Esophagus (tissue), 2 donors: Measurements from ENCODE around the gene MRAS. TPM values are rescaled to one million over a fixed set of nuclear protein-coding genes. Genes with fewer than 3 reads are reported as not detected.
A peak's percentile ranks its signal among the peaks of the same experiment; 100 is the strongest.

Experiments used
- H3K27ac ChIP-seq, 2 donors: one replicate each; pipeline ENCODE4 v1.5.1; 2013; ENCODE audit warnings: low read depth in 2 of 2, mild to moderate bottlenecking in 2 of 2, inconsistent platforms in 1 of 2, low read length in 1 of 2, moderate library complexity in 1 of 2
- H3K27me3 ChIP-seq, 2 donors: one replicate each; pipeline ENCODE4 v1.6.1; 2013; ENCODE audit warnings: low read length in 2 of 2, control low read depth in 1 of 2, mild to moderate bottlenecking in 1 of 2; ENCODE audit not compliant: insufficient read depth in 2 of 2, control insufficient read depth in 1 of 2
- H3K36me3 ChIP-seq, 2 donors: one replicate each; pipeline ENCODE4 v1.6.1; 2013; ENCODE audit warnings: low read length in 1 of 2; ENCODE audit not compliant: control insufficient read depth in 2 of 2, insufficient read depth in 2 of 2
- H3K4me1 ChIP-seq, 2 donors: one replicate each; pipeline ENCODE4 v1.6.1; 2013; ENCODE audit warnings: low read length in 1 of 2; ENCODE audit not compliant: control insufficient read depth in 2 of 2, insufficient read depth in 2 of 2
- H3K4me3 ChIP-seq, 2 donors: one replicate each; pipeline ENCODE4 v1.5.1; 2013; ENCODE audit warnings: low read length in 2 of 2, mild to moderate bottlenecking in 2 of 2, low read depth in 1 of 2, moderate library complexity in 1 of 2
- H3K9me3 ChIP-seq, 2 donors: one replicate each; pipeline ENCODE4 v1.6.1; 2013; ENCODE audit warnings: mild to moderate bottlenecking in 2 of 2, low read depth in 1 of 2, low read length in 1 of 2, moderate library complexity in 1 of 2; ENCODE audit not compliant: control insufficient read depth in 2 of 2, insufficient read depth in 1 of 2
- WGBS, 2 donors: extraction: QIAGEN DNeasy Blood & Tissue Kit; methylation state at CpG; one replicate each; pipeline ENCODE4 v1.1.7; 2013; 5-methylcytosine and 5-hydroxymethylcytosine counted together
- polyA plus RNA-seq, 2 donors: library from polyadenylated mRNA; stranded (reverse); fragments of 200-250 nt; gene quantifications; one replicate each; pipeline ENCODE4 v1.2.3, GENCODE V29; 2013
- donor health status: healthy with polysubstance abuse.
- donor health status: Bipolar disorder and iron deficiency.

The MRAS gene
- polyA plus RNA-seq, 2 donors = 1.2 to 2.4 TPM

GRCh38 chr3:138338244-138338643 is 10.1 kb upstream of the MRAS start:
- Histone ChIP-seq H3K27ac (no peak overlapping the region), H3K4me3 (no peak overlapping the region), H3K9me3 (no peaks in the 10 kb centered on the region), H3K36me3 (no peaks in the 10 kb centered on the region), H3K4me1 (no peaks in the 10 kb centered on the region), H3K27me3 (no peaks in the 10 kb centered on the region)
- WGBS, 2 donors = 45 to 57% methylated on average over 5 of the region's 5 CpGs

- Histone ChIP-seq H3K27ac (no peak overlapping the region), H3K4me3 (no peak overlapping the region), H3K27me3 (no peaks in the 10 kb centered on the region), H3K9me3 (no peaks in the 10 kb centered on the region), H3K36me3 (no peaks in the 10 kb centered on the region), H3K4me1 (no peaks in the 10 kb centered on the region)
- WGBS, 2 donors = 86 to 93% methylated on average over 5 of the region's 5 CpGs
Observed at GRCh38 chr3:138338811-138339210, 9.6 kb upstream of the MRAS start.

- H3K4me1 ChIP-seq = no peaks in the 10 kb centered on the region
- 78 to 95% methylated on average over 5 of the region's 5 CpGs for WGBS, 2 donors
- H3K27me3 ChIP-seq = no peaks in the 10 kb centered on the region
- no peak overlapping the region for H3K4me3 ChIP-seq
- no peak overlapping the region for H3K27ac ChIP-seq
- no peaks in the 10 kb centered on the region for H3K9me3 ChIP-seq
- H3K36me3 ChIP-seq = no peaks in the 10 kb centered on the region
Observed at GRCh38 chr3:138340511-138340910, 7.9 kb upstream of the MRAS start.

GRCh38 chr3:138344754-138345153 is 3.6 kb upstream of the MRAS start:
- Histone ChIP-seq H3K27ac (no peak overlapping the region), H3K4me3 (no peak overlapping the region), H3K4me1 (no peaks in the 10 kb centered on the region), H3K36me3 (no peaks in the 10 kb centered on the region), H3K27me3 (no peaks in the 10 kb centered on the region), H3K9me3 (peaks cover 0 to 2% of the 10 kb centered on the region in 2 donors)
- 29 to 39% methylated on average over 1 of the region's 1 CpG for WGBS, 2 donors

GRCh38 chr3:138348754-138349739 is 668 bp downstream of the MRAS start:
- Histone ChIP-seq H3K27ac (peak overlapping the region; percentile 83 to 85), H3K9me3 (peaks cover 0 to 2% of the 10 kb centered on the region in 2 donors), H3K27me3 (no peaks in the 10 kb centered on the region), H3K4me3 (peak overlapping the region; percentile 61 to 74), H3K36me3 (no peaks in the 10 kb centered on the region), H3K4me1 (peaks cover 0 to 6% of the 10 kb centered on the region in 2 donors)
- WGBS, 2 donors = 9 to 10% methylated on average over 50 to 58 of the region's 58 CpGs

- WGBS, 2 donors = 53 to 58% methylated on average over 15 of the region's 15 CpGs
- Histone ChIP-seq H3K4me3 (no peak overlapping the region), H3K4me1 (peaks cover 0 to 6% of the 10 kb centered on the region in 2 donors), H3K36me3 (no peaks in the 10 kb centered on the region), H3K27me3 (no peaks in the 10 kb centered on the region), H3K9me3 (peaks cover 0 to 2% of the 10 kb centered on the region in 2 donors), H3K27ac (peak overlapping the region in 1 of 2 donors; percentile 6)
Observed at GRCh38 chr3:138349926-138350665, 1.7 kb downstream of the MRAS start.

- Histone ChIP-seq H3K27ac (no peak overlapping the region), H3K4me1 (peaks cover 0 to 6% of the 10 kb centered on the region in 2 donors), H3K4me3 (no peak overlapping the region), H3K27me3 (no peaks in the 10 kb centered on the region), H3K36me3 (no peaks in the 10 kb centered on the region), H3K9me3 (peaks cover 0 to 2% of the 10 kb centered on the region in 2 donors)
Observed at GRCh38 chr3:138351151-138351550, 2.8 kb downstream of the MRAS start.

- peaks cover 0 to 6% of the 10 kb centered on the region in 2 donors for H3K4me1 ChIP-seq
- WGBS, 2 donors = 95 to 97% methylated on average over 5 of the region's 5 CpGs
- no peaks in the 10 kb centered on the region for H3K36me3 ChIP-seq
- H3K4me3 ChIP-seq = no peak overlapping the region
- peaks cover 0 to 2% of the 10 kb centered on the region in 2 donors for H3K9me3 ChIP-seq
- H3K27me3 ChIP-seq = no peaks in the 10 kb centered on the region
- no peak overlapping the region for H3K27ac ChIP-seq
Observed at GRCh38 chr3:138351916-138352550, 3.7 kb downstream of the MRAS start.

GRCh38 chr3:138354376-138354775 is 6.0 kb downstream of the MRAS start:
- H3K36me3 ChIP-seq = no peaks in the 10 kb centered on the region
- H3K27me3 ChIP-seq = no peaks in the 10 kb centered on the region
- H3K9me3 ChIP-seq = peaks cover 0 to 2% of the 10 kb centered on the region in 2 donors
- peaks cover 0 to 6% of the 10 kb centered on the region in 2 donors for H3K4me1 ChIP-seq
- no peak overlapping the region for H3K4me3 ChIP-seq
- H3K27ac ChIP-seq = no peak overlapping the region
